HepG2 (cell line): Measurements from ENCODE around the gene OPN1MW3. TPM values are rescaled to one million over a fixed set of nuclear protein-coding genes. Genes with fewer than 3 reads are reported as not detected.

Source experiments
- ATAC-seq: fragments of 200-7000 bp; cut with Tn5 transposase; 3 replicates; pipeline ENCODE4 v1.9.1; 2020; ENCODE audit warnings: mild to moderate bottlenecking, moderate library complexity
- BruUV-seq: library from RNA; stranded (reverse); fragments of 400-500 nt; replicated peaks from 2 replicates; lab custom pipeline; 2021; lab: Mats Ljungman, UMichigan
- CTCF ChIA-PET: fragments of 300-600 bp; formaldehyde crosslinking; extraction: SDS; loops from one replicate; lab custom pipeline; 2021; ENCODE audit warnings: low total read pairs, inconsistent platforms, low intra/inter-chr PET ratio; lab: Yijun Ruan, JAX
- POLR2A ChIA-PET: fragments of 350-600 bp; sonication (Branson Sonifier 250); formaldehyde crosslinking; loops from one replicate; lab custom pipeline; 2020; ENCODE audit warnings: antibody characterized with exemption, inconsistent platforms; lab: Yijun Ruan, JAX
- DNase-seq: peaks from one replicate; pipeline ENCODE4 v3.0.0-alpha.2; 2015; ENCODE audit warnings: low spot score
- FAIRE-seq: peaks from 3 replicates; lab custom pipeline; 2011; peaks lifted over from hg19 to GRCh38; lab: Jason Lieb, UNC
- H2AFZ ChIP-seq: one replicate; pipeline ENCODE4 v1.6.1; 2011; ENCODE audit warnings: low read length, inconsistent platforms
- H3K27ac ChIP-seq: fragments of 300-600 bp; 3 replicates; pipeline ENCODE4 v1.8.0; 2011; ENCODE audit warnings: mixed run types, mild to moderate bottlenecking, mixed read lengths, low read length, inconsistent platforms; ENCODE audit not compliant: insufficient read depth; ENCODE audit errors: extremely low read length
- H3K27me3 ChIP-seq, 2 experiments: fragments of 200-600 bp in 1 of 2; 2 replicates in 1 of 2; 3 replicates in 1 of 2; pipeline versions ENCODE4 v1.6.0 to v1.8.0; 2011; ENCODE audit warnings: low read length in 2 of 2, mild to moderate bottlenecking in 2 of 2, moderate library complexity in 2 of 2, inconsistent platforms in 1 of 2; ENCODE audit not compliant: insufficient read depth in 2 of 2, control insufficient read depth in 1 of 2
- H3K36me3 ChIP-seq, 2 experiments: fragments of 200-600 bp in 1 of 2; replicated peaks in 1 of 2; 2 replicates in 1 of 2; 3 replicates in 1 of 2; pipeline versions ENCODE4 v1.5.1 to v1.8.0; 2011; ENCODE audit warnings: low read length in 2 of 2, inconsistent platforms in 1 of 2; ENCODE audit not compliant: insufficient read depth in 2 of 2, control insufficient read depth in 1 of 2
- H3K4me1 ChIP-seq: 2 replicates; pipeline ENCODE4 v1.5.1; 2012; ENCODE audit warnings: low read length, inconsistent platforms; ENCODE audit not compliant: insufficient read depth
- H3K4me2 ChIP-seq: 2 replicates; pipeline ENCODE4 v1.6.0; 2011; ENCODE audit warnings: low read depth, low read length, inconsistent platforms
- H3K4me3 ChIP-seq, 3 experiments: fragments of 200-600 bp in 1 of 3; sonication (generic), shearing (Covaris generic) in 1 of 3; replicated peaks in 1 of 3; 2 replicates each; pipeline ENCODE4 v1.5.1; 2011 to 2016; ENCODE audit warnings: low read length in 3 of 3, inconsistent platforms in 2 of 3, low read depth in 2 of 3, mild to moderate bottlenecking in 2 of 3, control low read depth in 1 of 3, mixed read lengths in 1 of 3; ENCODE audit not compliant: insufficient read depth in 1 of 3
- H3K79me2 ChIP-seq: one replicate; pipeline ENCODE4 v1.6.1; 2011; ENCODE audit warnings: low read length, inconsistent platforms; ENCODE audit not compliant: insufficient read depth
- H3K9ac ChIP-seq: 2 replicates; pipeline ENCODE4 v1.6.0; 2011; ENCODE audit warnings: mild to moderate bottlenecking, low read depth, low read length, inconsistent platforms; ENCODE audit not compliant: insufficient read depth
- H3K9me3 ChIP-seq: 2 replicates; pipeline ENCODE4 v1.5.1; 2012; ENCODE audit warnings: mild to moderate bottlenecking, low read length
- H4K20me1 ChIP-seq: 2 replicates; pipeline ENCODE4 v1.6.0; 2011; ENCODE audit warnings: inconsistent platforms, mild to moderate bottlenecking, low read length, moderate library complexity; ENCODE audit not compliant: insufficient read depth
- ARNT ChIP-seq: fragments of 450-650 bp; IDR thresholded peaks from 2 replicates; pipeline ENCODE4 v1.6.1; 2017
- MTA1 ChIP-seq: sonication (generic); formaldehyde crosslinking; IDR thresholded peaks from 2 replicates; pipeline ENCODE4 v1.4.0; 2020; ENCODE audit warnings: missing genetic modification reagents, mild to moderate bottlenecking, borderline replicate concordance
- ZNF607 ChIP-seq: sonication (generic); formaldehyde crosslinking; IDR thresholded peaks from 2 replicates; pipeline ENCODE4 v1.5.1; 2020; ENCODE audit warnings: missing genetic modification reagents, mild to moderate bottlenecking, borderline replicate concordance
- ZUFSP ChIP-seq: sonication (generic); formaldehyde crosslinking; IDR thresholded peaks from 2 replicates; pipeline ENCODE4 v1.9.0; 2021; ENCODE audit warnings: missing genetic modification reagents, mild to moderate bottlenecking, borderline replicate concordance
- WGBS: methylation state at CpG from one replicate; pipeline ENCODE4 v1.1.6; 2017; ENCODE audit warnings: low lambda C conversion rate; 5-methylcytosine and 5-hydroxymethylcytosine counted together
- in situ Hi-C: cut with HindIII; loops from 2 replicates; pipeline ENCODE4 v1.10.0; 2017; ENCODE audit warnings: low pct_unique_long_range_greater_than_20kb; ENCODE audit not compliant: extremely low pct_ligation_motif_present
- intact Hi-C: fragments of 100-400 bp; cut with micrococcal nuclease; formaldehyde crosslinking; loops from one replicate; pipeline ENCODE4 v1.10.0; 2022; ENCODE audit not compliant: unreplicated experiment
- polyA plus RNA-seq, 8 experiments: library from polyadenylated mRNA; depleted of rRNA in 3 of 8; stranded (reverse) in 7 of 8; unstranded in 1 of 8; fragments of >200 nt; fragmentation: Illumina TruSeq in 4 of 8; extraction: Trizol in 4 of 8; gene quantifications; 2 replicates each; pipeline versions ENCODE4 v1.2.1 to v1.2.3, GENCODE V29; 2011 to 2016; ENCODE audit warnings: low read depth in 4 of 8, missing spikeins in 1 of 8, mixed read lengths in 1 of 8; ENCODE audit not compliant: insufficient read depth in 1 of 8
- total RNA-seq, 5 experiments: library from RNA; depleted of rRNA; stranded (reverse); fragments of >200 nt; fragmentation: Illumina TruSeq; extraction: Trizol; gene quantifications; 2 replicates each; pipeline ENCODE4 v1.2.3, GENCODE V29; 2016; ENCODE audit warnings: low read depth in 1 of 5

OPN1MW3 gene
- total and polyA plus RNA-seq, 2 of the 13 experiments (the other 11 are each of a cell fraction or from before 2014, with no cell fraction given): not detected

- Histone ChIP-seq H3K4me1 (peaks cover 11% of the 10 kb centered on the region), H3K27me3 (no peaks in the 10 kb centered on the region), H3K36me3 (no peaks in the 10 kb centered on the region), H4K20me1 (no peaks in the 10 kb centered on the region), H3K79me2 (no peaks in the 10 kb centered on the region), H3K9ac (no peak overlapping the region), H2AFZ (no peak overlapping the region), H3K4me2 (no peak overlapping the region), H3K27ac (no peak overlapping the region), H3K9me3 (no peaks in the 10 kb centered on the region), H3K4me3 (no peak overlapping the region)
- in situ Hi-C loops (no loop called here), intact Hi-C loops (no loop called here)
- 80% methylated on average over 3 of the region's 16 CpGs for WGBS
- no peak for FAIRE-seq
- no peak for ATAC-seq
- TF ChIP-seq ZUFSP: no peak
- TF ChIP-seq ZNF607 (CRISPR knock-in tag): no peak
- TF ChIP-seq ARNT: no peak
- no peak for DNase-seq
- CTCF ChIA-PET: interaction anchor here (1.4 kb wide), 1 partner anchor 173 kb away, joined by 7 read pairs; no protein-coding TSS in a partner anchor
- POLR2A ChIA-PET: no interaction called here
- no TSS peak for BruUV-seq
Measured at GRCh38 chrX:154309041-154309775, 51.8 kb downstream of the OPN1MW3 start.

GRCh38 chrX:154310616-154311536 is 53.5 kb downstream of the OPN1MW3 start:
- Histone ChIP-seq H2AFZ (no peak overlapping the region), H3K9me3 (no peaks in the 10 kb centered on the region), H3K4me3 (no peak overlapping the region), H3K36me3 (no peaks in the 10 kb centered on the region), H3K4me1 (peaks cover 11% of the 10 kb centered on the region), H3K9ac (no peak overlapping the region), H3K27me3 (no peaks in the 10 kb centered on the region), H3K4me2 (no peak overlapping the region), H4K20me1 (no peaks in the 10 kb centered on the region), H3K27ac (no peak overlapping the region), H3K79me2 (no peaks in the 10 kb centered on the region)
- 36% methylated on average over 4 of the region's 19 CpGs for WGBS
- DNase-seq (no peak), ATAC-seq (no peak), FAIRE-seq (no peak)
- ChIA-PET POLR2A (no interaction called here), CTCF (no interaction called here)
- no TSS peak for BruUV-seq
- no peak for TF ChIP-seq MTA1
- in situ Hi-C loops: no loop called here
- intact Hi-C loops: no loop called here
